Activated T-cell treated with anti-CD3 and anti-CD28 coated beads, Interleukin-2, amount 50 U/mL, for 24 hours (primary cell): Measurements from ENCODE around the gene CDIP1.

ENCODE experiments used
- DNase-seq: peaks from one replicate; pipeline ENCODE4 v3.0.0-alpha.2; 2020
- H3K27ac Mint-ChIP-seq: 2 replicates; pipeline ENCODE4 v1.8.0; 2020; ENCODE audit warnings: mild to moderate bottlenecking, mixed read lengths
- H3K27me3 Mint-ChIP-seq: 2 replicates; pipeline ENCODE4 v1.8.0; 2020; ENCODE audit warnings: mixed read lengths
- H3K36me3 Mint-ChIP-seq: 2 replicates; pipeline ENCODE4 v1.8.0; 2020; ENCODE audit warnings: low read depth, mixed read lengths
- H3K4me1 Mint-ChIP-seq: 2 replicates; pipeline ENCODE4 v1.8.0; 2020; ENCODE audit warnings: low read depth, mixed read lengths
- H3K4me3 Mint-ChIP-seq: 2 replicates; pipeline ENCODE4 v1.8.0; 2020; ENCODE audit warnings: mild to moderate bottlenecking, moderate library complexity, mixed read lengths
- H3K9me3 Mint-ChIP-seq: 2 replicates; pipeline ENCODE4 v1.8.0; 2020; ENCODE audit warnings: mixed read lengths

CDIP1 gene

GRCh38 chr16:4531811-4532210, 6.8 kb downstream of the CDIP1 start:
- no peaks in the 10 kb centered on the region for H3K9me3 Mint-ChIP-seq
- H3K4me1 Mint-ChIP-seq = peaks cover 77% of the 10 kb centered on the region
- no peak overlapping the region for H3K4me3 Mint-ChIP-seq
- no peak for DNase-seq
- no peaks in the 10 kb centered on the region for H3K27me3 Mint-ChIP-seq
- no peak overlapping the region for H3K27ac Mint-ChIP-seq
- H3K36me3 Mint-ChIP-seq = peaks cover 38% of the 10 kb centered on the region

GRCh38 chr16:4529085-4530060, 9.2 kb downstream of the CDIP1 start:
- DNase-seq = peak; percentile 51
- H3K27me3 Mint-ChIP-seq = no peaks in the 10 kb centered on the region
- peaks cover 61% of the 10 kb centered on the region for H3K4me1 Mint-ChIP-seq
- peak overlapping the region; percentile 56 for H3K4me3 Mint-ChIP-seq
- H3K9me3 Mint-ChIP-seq = no peaks in the 10 kb centered on the region
- H3K36me3 Mint-ChIP-seq = peaks cover 26% of the 10 kb centered on the region
- peak overlapping the region; percentile 91 for H3K27ac Mint-ChIP-seq

GRCh38 chr16:4525634-4526277, 12.8 kb downstream of the CDIP1 start:
- Mint-ChIP-seq H3K27ac (peak overlapping the region; percentile 47), H3K27me3 (no peaks in the 10 kb centered on the region), H3K36me3 (peaks cover 18% of the 10 kb centered on the region), H3K4me1 (peaks cover 44% of the 10 kb centered on the region), H3K9me3 (no peaks in the 10 kb centered on the region), H3K4me3 (no peak overlapping the region)
- DNase-seq = no peak

- Mint-ChIP-seq H3K4me3 (no peak overlapping the region), H3K27me3 (no peaks in the 10 kb centered on the region), H3K27ac (no peak overlapping the region), H3K9me3 (no peaks in the 10 kb centered on the region), H3K36me3 (peaks cover 18% of the 10 kb centered on the region), H3K4me1 (peaks cover 40% of the 10 kb centered on the region)
- no peak for DNase-seq
These were observed 13.5 kb downstream of the CDIP1 start for GRCh38 chr16:4525069-4525468.

- Mint-ChIP-seq H3K27ac (no peak overlapping the region), H3K9me3 (no peaks in the 10 kb centered on the region), H3K4me3 (no peak overlapping the region), H3K27me3 (no peaks in the 10 kb centered on the region), H3K36me3 (peaks cover 18% of the 10 kb centered on the region), H3K4me1 (peaks cover 37% of the 10 kb centered on the region)
- no peak for DNase-seq
These were observed 14.0 kb downstream of the CDIP1 start for GRCh38 chr16:4524571-4524970.

GRCh38 chr16:4523686-4524085, 14.9 kb downstream of the CDIP1 start:
- Mint-ChIP-seq H3K27ac (no peak overlapping the region), H3K27me3 (no peaks in the 10 kb centered on the region), H3K4me3 (no peak overlapping the region), H3K9me3 (no peaks in the 10 kb centered on the region), H3K36me3 (peaks cover 16% of the 10 kb centered on the region), H3K4me1 (peaks cover 30% of the 10 kb centered on the region)
- no peak for DNase-seq

- peaks cover 20% of the 10 kb centered on the region for H3K36me3 Mint-ChIP-seq
- H3K4me1 Mint-ChIP-seq = peaks cover 22% of the 10 kb centered on the region
- no peak for DNase-seq
- no peaks in the 10 kb centered on the region for H3K27me3 Mint-ChIP-seq
- H3K4me3 Mint-ChIP-seq = no peak overlapping the region
- peak overlapping the region; percentile 47 for H3K27ac Mint-ChIP-seq
- H3K9me3 Mint-ChIP-seq = no peaks in the 10 kb centered on the region
These were observed 16.5 kb downstream of the CDIP1 start for GRCh38 chr16:4522051-4522581.

GRCh38 chr16:4520913-4521312, 17.7 kb downstream of the CDIP1 start:
- H3K36me3 Mint-ChIP-seq = peaks cover 24% of the 10 kb centered on the region
- peak overlapping the region; percentile 55 for H3K27ac Mint-ChIP-seq
- H3K4me3 Mint-ChIP-seq = no peak overlapping the region
- no peak for DNase-seq
- no peaks in the 10 kb centered on the region for H3K27me3 Mint-ChIP-seq
- no peaks in the 10 kb centered on the region for H3K9me3 Mint-ChIP-seq
- peaks cover 21% of the 10 kb centered on the region for H3K4me1 Mint-ChIP-seq

- Mint-ChIP-seq H3K27me3 (no peaks in the 10 kb centered on the region), H3K4me3 (no peak overlapping the region), H3K9me3 (no peaks in the 10 kb centered on the region), H3K4me1 (peaks cover 34% of the 10 kb centered on the region), H3K27ac (peak overlapping the region; percentile 59), H3K36me3 (peaks cover 35% of the 10 kb centered on the region)
- DNase-seq = no peak
These were observed 19.1 kb downstream of the CDIP1 start for GRCh38 chr16:4519274-4520058.

- no peaks in the 10 kb centered on the region for H3K27me3 Mint-ChIP-seq
- H3K36me3 Mint-ChIP-seq = peaks cover 46% of the 10 kb centered on the region
- no peaks in the 10 kb centered on the region for H3K9me3 Mint-ChIP-seq
- DNase-seq = no peak
- H3K27ac Mint-ChIP-seq = peak overlapping the region; percentile 44
- peaks cover 44% of the 10 kb centered on the region for H3K4me1 Mint-ChIP-seq
- no peak overlapping the region for H3K4me3 Mint-ChIP-seq
These were observed 20.5 kb downstream of the CDIP1 start for GRCh38 chr16:4517812-4518680.

- Mint-ChIP-seq H3K9me3 (no peaks in the 10 kb centered on the region), H3K27ac (peak overlapping the region; percentile 88), H3K36me3 (peaks cover 55% of the 10 kb centered on the region), H3K27me3 (no peaks in the 10 kb centered on the region), H3K4me3 (peak overlapping the region; percentile 39), H3K4me1 (peaks cover 51% of the 10 kb centered on the region)
- DNase-seq = no peak
These were observed 22.9 kb downstream of the CDIP1 start for GRCh38 chr16:4515611-4516233.

GRCh38 chr16:4514606-4515005, 24.0 kb downstream of the CDIP1 start:
- peaks cover 47% of the 10 kb centered on the region for H3K4me1 Mint-ChIP-seq
- no peaks in the 10 kb centered on the region for H3K27me3 Mint-ChIP-seq
- no peak for DNase-seq
- no peaks in the 10 kb centered on the region for H3K9me3 Mint-ChIP-seq
- peaks cover 65% of the 10 kb centered on the region for H3K36me3 Mint-ChIP-seq
- H3K27ac Mint-ChIP-seq = peak overlapping the region; percentile 88
- no peak overlapping the region for H3K4me3 Mint-ChIP-seq

GRCh38 chr16:4513881-4514280, 24.7 kb downstream of the CDIP1 start:
- H3K27ac Mint-ChIP-seq = peak overlapping the region; percentile 88
- no peaks in the 10 kb centered on the region for H3K27me3 Mint-ChIP-seq
- H3K4me1 Mint-ChIP-seq = peaks cover 47% of the 10 kb centered on the region
- DNase-seq = no peak
- H3K36me3 Mint-ChIP-seq = peaks cover 72% of the 10 kb centered on the region
- H3K4me3 Mint-ChIP-seq = no peak overlapping the region
- H3K9me3 Mint-ChIP-seq = no peaks in the 10 kb centered on the region
